Gastrocnemius medialis (tissue), 4 donors: Measurements from ENCODE around the gene DNAJC8.

Experiments
- POLR2A ChIP-seq, 2 donors: fragments of 450-650 bp; IDR thresholded peaks; one replicate each; pipeline ENCODE4 v1.6.1; 2017; ENCODE audit warnings: antibody characterized with exemption in 2 of 2, mild to moderate bottlenecking in 2 of 2, moderate library complexity in 2 of 2
- TF ChIP-seq, protein P1 (sequence below), 5 experiments: fragments of 450-650 bp in 3 of 5; fragments of 200-600 bp in 2 of 5; sonication (generic) in 2 of 5; IDR thresholded peaks in 4 of 5; conservative IDR thresholded peaks in 1 of 5; 1 replicate in 4 of 5; 2 replicates in 1 of 5; pipeline ENCODE4 v1.5.1; 2016 to 2019; ENCODE audit warnings: antibody characterized with exemption in 5 of 5, mild to moderate bottlenecking in 3 of 5, moderate library complexity in 3 of 5

GRCh38 chr1:28232558-28233263 lies at the start of gene DNAJC8:
- TF ChIP-seq, protein P1, sequence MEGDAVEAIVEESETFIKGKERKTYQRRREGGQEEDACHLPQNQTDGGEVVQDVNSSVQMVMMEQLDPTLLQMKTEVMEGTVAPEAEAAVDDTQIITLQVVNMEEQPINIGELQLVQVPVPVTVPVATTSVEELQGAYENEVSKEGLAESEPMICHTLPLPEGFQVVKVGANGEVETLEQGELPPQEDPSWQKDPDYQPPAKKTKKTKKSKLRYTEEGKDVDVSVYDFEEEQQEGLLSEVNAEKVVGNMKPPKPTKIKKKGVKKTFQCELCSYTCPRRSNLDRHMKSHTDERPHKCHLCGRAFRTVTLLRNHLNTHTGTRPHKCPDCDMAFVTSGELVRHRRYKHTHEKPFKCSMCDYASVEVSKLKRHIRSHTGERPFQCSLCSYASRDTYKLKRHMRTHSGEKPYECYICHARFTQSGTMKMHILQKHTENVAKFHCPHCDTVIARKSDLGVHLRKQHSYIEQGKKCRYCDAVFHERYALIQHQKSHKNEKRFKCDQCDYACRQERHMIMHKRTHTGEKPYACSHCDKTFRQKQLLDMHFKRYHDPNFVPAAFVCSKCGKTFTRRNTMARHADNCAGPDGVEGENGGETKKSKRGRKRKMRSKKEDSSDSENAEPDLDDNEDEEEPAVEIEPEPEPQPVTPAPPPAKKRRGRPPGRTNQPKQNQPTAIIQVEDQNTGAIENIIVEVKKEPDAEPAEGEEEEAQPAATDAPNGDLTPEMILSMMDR (IDR thresholded peaks at IDR 0.05 in 4 of 5, conservative IDR thresholded peaks at IDR 0.05 in 1 of 5): peak in 1 of 5 experiments; percentile 24
- peak; percentile 94 for TF ChIP-seq POLR2A (IDR thresholded peaks at IDR 0.05)
